Epithelial cell of esophagus (primary cell): ENCODE results near the gene SERPINB13.

Experiments
- DNase-seq: peaks from one replicate; pipeline ENCODE4 v3.0.0; 2010; ENCODE audit warnings: low read depth
- H3K4me3 ChIP-seq: 2 replicates; pipeline ENCODE4 v1.5.1; 2011; ENCODE audit warnings: mild to moderate bottlenecking, low read length, control low read depth
- TF ChIP-seq, protein P1 (sequence below): IDR thresholded peaks from 2 replicates; pipeline ENCODE4 v1.5.1; 2011; ENCODE audit warnings: low read depth, mild to moderate bottlenecking, low read length, control low read depth, inconsistent platforms; ENCODE audit not compliant: insufficient read depth; ENCODE audit errors: missing control alignments

Gene SERPINB13, protein sequence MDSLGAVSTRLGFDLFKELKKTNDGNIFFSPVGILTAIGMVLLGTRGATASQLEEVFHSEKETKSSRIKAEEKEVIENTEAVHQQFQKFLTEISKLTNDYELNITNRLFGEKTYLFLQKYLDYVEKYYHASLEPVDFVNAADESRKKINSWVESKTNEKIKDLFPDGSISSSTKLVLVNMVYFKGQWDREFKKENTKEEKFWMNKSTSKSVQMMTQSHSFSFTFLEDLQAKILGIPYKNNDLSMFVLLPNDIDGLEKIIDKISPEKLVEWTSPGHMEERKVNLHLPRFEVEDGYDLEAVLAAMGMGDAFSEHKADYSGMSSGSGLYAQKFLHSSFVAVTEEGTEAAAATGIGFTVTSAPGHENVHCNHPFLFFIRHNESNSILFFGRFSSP

GRCh38 chr18:63586966-63587365, at the start of gene SERPINB13:
SERPINB13 (plus strand) TSS chr18:63587343; CDS start chr18:63588668, 1,325 bp downstream.
- peak within 1 kb of the TSS; percentile 65 for H3K4me3 ChIP-seq
- TF ChIP-seq, protein P1, sequence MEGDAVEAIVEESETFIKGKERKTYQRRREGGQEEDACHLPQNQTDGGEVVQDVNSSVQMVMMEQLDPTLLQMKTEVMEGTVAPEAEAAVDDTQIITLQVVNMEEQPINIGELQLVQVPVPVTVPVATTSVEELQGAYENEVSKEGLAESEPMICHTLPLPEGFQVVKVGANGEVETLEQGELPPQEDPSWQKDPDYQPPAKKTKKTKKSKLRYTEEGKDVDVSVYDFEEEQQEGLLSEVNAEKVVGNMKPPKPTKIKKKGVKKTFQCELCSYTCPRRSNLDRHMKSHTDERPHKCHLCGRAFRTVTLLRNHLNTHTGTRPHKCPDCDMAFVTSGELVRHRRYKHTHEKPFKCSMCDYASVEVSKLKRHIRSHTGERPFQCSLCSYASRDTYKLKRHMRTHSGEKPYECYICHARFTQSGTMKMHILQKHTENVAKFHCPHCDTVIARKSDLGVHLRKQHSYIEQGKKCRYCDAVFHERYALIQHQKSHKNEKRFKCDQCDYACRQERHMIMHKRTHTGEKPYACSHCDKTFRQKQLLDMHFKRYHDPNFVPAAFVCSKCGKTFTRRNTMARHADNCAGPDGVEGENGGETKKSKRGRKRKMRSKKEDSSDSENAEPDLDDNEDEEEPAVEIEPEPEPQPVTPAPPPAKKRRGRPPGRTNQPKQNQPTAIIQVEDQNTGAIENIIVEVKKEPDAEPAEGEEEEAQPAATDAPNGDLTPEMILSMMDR, result no peak
- DNase-seq, result peak; percentile 95

GRCh38 chr18:63539904-63540510, 47.1 kb upstream of the SERPINB13 start:
- no peak for DNase-seq
- no peak overlapping the region for H3K4me3 ChIP-seq
- TF ChIP-seq, protein P1, result no peak

GRCh38 chr18:63542069-63542468, 45.1 kb upstream of the SERPINB13 start, which contains the start of gene SERPINB12:
SERPINB12 (plus strand) TSS chr18:63542369; CDS start chr18:63556160, 13,791 bp downstream.
- no peak for DNase-seq
- TF ChIP-seq, protein P1, result no peak
- H3K4me3 ChIP-seq, result no peak within 1 kb of the TSS

- no peak for DNase-seq
- TF ChIP-seq, protein P1, result no peak
- no peak overlapping the region for H3K4me3 ChIP-seq
These were observed 43.1 kb upstream of the SERPINB13 start for GRCh38 chr18:63544017-63544416.

- no peak for DNase-seq
- H3K4me3 ChIP-seq, result no peak overlapping the region
- TF ChIP-seq, protein P1, result no peak
These were observed 42.1 kb upstream of the SERPINB13 start for GRCh38 chr18:63545000-63545399.

GRCh38 chr18:63550068-63550467, 37.1 kb upstream of the SERPINB13 start:
- TF ChIP-seq, protein P1, result no peak
- DNase-seq, result peak; percentile 44

More at GRCh38 chr18:63550068-63550467, 37.1 kb upstream of the SERPINB13 start:
- H3K4me3 ChIP-seq, result no peak overlapping the region
